GM12878 (cell line): ENCODE data around the gene DGKI.

Experiments
- CBX5 ChIP-seq: sonication (generic); IDR thresholded peaks from 2 replicates; pipeline ENCODE4 v1.6.1; 2016; ENCODE audit warnings: low read depth, moderate library complexity, mild to moderate bottlenecking, inconsistent platforms
- CHD4 ChIP-seq: fragments of 200-600 bp; sonication (generic); IDR thresholded peaks from 2 replicates; pipeline ENCODE4 v1.6.1; 2016; ENCODE audit warnings: mild to moderate bottlenecking
- EZH2 ChIP-seq: IDR thresholded peaks from 2 replicates; pipeline ENCODE4 v1.6.1; 2012; ENCODE audit warnings: low read depth, mild to moderate bottlenecking, control low read depth, inconsistent platforms, low read length, borderline replicate concordance; ENCODE audit not compliant: control insufficient read depth
- MYC ChIP-seq: IDR thresholded peaks from 2 replicates; pipeline ENCODE4 v1.6.1; 2011; ENCODE audit warnings: mild to moderate bottlenecking, low read length, moderate library complexity, inconsistent platforms; ENCODE audit not compliant: insufficient read depth, insufficient replicate concordance, insufficient read length, severe bottlenecking
- NBN ChIP-seq: fragments of 450-650 bp; IDR thresholded peaks from 2 replicates; pipeline ENCODE4 v1.6.1; 2016
- RAD51 ChIP-seq: fragments of 450-650 bp; IDR thresholded peaks from 2 replicates; pipeline ENCODE4 v1.6.1; 2016; ENCODE audit warnings: moderate library complexity, mild to moderate bottlenecking, inconsistent platforms
- SMC3 ChIP-seq: IDR thresholded peaks from 2 replicates; pipeline ENCODE4 v1.6.1; 2011; ENCODE audit warnings: low read length, improper control_type of control experiment, borderline replicate concordance
- SPI1 ChIP-seq: IDR thresholded peaks from 2 replicates; pipeline ENCODE4 v1.6.1; 2011; ENCODE audit warnings: low read depth, mild to moderate bottlenecking, low read length, moderate library complexity, borderline replicate concordance; ENCODE audit not compliant: insufficient read depth
- TF ChIP-seq, protein P1 (sequence below): IDR thresholded peaks from 2 replicates; pipeline ENCODE4 v1.6.1; 2012; ENCODE audit warnings: mild to moderate bottlenecking, low read depth, low read length
- TF ChIP-seq, protein P2 (sequence below): IDR thresholded peaks from 2 replicates; pipeline ENCODE4 v1.6.1; 2012; ENCODE audit warnings: low read depth, low read length, improper control_type of control experiment

DNA sequence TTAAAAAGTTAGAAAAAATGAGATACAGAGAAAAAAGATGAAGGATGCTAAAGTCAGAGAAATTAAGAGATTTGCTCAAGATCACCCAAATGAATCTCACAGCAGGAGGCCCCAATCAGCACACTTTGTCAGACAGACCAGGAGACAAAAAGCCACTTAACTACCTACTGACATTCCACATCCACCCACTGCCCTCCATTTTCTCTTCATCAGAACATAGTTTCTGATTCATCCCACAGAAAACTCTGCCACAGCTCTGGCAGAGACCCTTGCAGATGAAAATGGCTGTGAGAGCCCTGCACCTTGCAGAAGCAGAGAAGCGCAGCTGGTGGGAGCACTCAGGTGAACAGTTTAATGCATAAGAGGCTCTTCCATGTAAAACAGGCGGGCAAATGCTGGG is 26.6 kb downstream of the DGKI start:
- TF ChIP-seq, protein P1, sequence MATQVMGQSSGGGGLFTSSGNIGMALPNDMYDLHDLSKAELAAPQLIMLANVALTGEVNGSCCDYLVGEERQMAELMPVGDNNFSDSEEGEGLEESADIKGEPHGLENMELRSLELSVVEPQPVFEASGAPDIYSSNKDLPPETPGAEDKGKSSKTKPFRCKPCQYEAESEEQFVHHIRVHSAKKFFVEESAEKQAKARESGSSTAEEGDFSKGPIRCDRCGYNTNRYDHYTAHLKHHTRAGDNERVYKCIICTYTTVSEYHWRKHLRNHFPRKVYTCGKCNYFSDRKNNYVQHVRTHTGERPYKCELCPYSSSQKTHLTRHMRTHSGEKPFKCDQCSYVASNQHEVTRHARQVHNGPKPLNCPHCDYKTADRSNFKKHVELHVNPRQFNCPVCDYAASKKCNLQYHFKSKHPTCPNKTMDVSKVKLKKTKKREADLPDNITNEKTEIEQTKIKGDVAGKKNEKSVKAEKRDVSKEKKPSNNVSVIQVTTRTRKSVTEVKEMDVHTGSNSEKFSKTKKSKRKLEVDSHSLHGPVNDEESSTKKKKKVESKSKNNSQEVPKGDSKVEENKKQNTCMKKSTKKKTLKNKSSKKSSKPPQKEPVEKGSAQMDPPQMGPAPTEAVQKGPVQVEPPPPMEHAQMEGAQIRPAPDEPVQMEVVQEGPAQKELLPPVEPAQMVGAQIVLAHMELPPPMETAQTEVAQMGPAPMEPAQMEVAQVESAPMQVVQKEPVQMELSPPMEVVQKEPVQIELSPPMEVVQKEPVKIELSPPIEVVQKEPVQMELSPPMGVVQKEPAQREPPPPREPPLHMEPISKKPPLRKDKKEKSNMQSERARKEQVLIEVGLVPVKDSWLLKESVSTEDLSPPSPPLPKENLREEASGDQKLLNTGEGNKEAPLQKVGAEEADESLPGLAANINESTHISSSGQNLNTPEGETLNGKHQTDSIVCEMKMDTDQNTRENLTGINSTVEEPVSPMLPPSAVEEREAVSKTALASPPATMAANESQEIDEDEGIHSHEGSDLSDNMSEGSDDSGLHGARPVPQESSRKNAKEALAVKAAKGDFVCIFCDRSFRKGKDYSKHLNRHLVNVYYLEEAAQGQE: no peak
- TF ChIP-seq MYC (no peak), RAD51 (no peak), NBN (no peak), CHD4 (no peak), SPI1 (no peak), CBX5 (no peak), EZH2 (no peak), SMC3 (no peak)
- TF ChIP-seq, protein P2, sequence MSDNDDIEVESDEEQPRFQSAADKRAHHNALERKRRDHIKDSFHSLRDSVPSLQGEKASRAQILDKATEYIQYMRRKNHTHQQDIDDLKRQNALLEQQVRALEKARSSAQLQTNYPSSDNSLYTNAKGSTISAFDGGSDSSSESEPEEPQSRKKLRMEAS: no peak
